ENCODE results near the gene ADCY3. TPM values are rescaled to one million over a fixed set of nuclear protein-coding genes. Genes with fewer than 3 reads are reported as not detected.

The ADCY3 gene
- total and polyA plus RNA-seq, 2 of the 13 experiments (the other 11 are each of a cell fraction or from before 2014, with no cell fraction given): 0.11 to 0.61 TPM

GRCh38 chr2:24957221-24957620 lies 37.2 kb upstream of the ADCY3 start:
- POLR2A ChIA-PET: interaction anchor here (1.3 kb wide), 1 partner anchor 20 kb away, joined by 3 read pairs; no protein-coding TSS in a partner anchor
- Histone ChIP-seq H3K79me2 (ENCODE audit: insufficient read depth, low read length) (no peaks in the 10 kb centered on the region), H3K36me3 (replicated peaks in 1 of 2; ENCODE audit: control insufficient read depth in 1 of 2, insufficient read depth in 2 of 2, low read length in 2 of 2) (peaks cover 11 to 67% of the 10 kb centered on the region in 2 experiments), H2AFZ (ENCODE audit: low read length) (no peak overlapping the region), H3K9ac (ENCODE audit: insufficient read depth, low read depth, low read length) (no peak overlapping the region), H3K27me3 (ENCODE audit: control insufficient read depth in 1 of 2, insufficient read depth in 2 of 2, low read length in 2 of 2) (no peaks in the 10 kb centered on the region), H3K9me3 (ENCODE audit: low read length) (peaks cover 9% of the 10 kb centered on the region; the same call in 1 of the 2 replicates), H3K4me2 (ENCODE audit: low read depth, low read length) (no peak overlapping the region), H3K27ac (ENCODE audit: extremely low read length, insufficient read depth, low read length) (no peak overlapping the region), H4K20me1 (ENCODE audit: insufficient read depth, low read length) (no peaks in the 10 kb centered on the region), H3K4me1 (ENCODE audit: insufficient read depth, low read length) (no peaks in the 10 kb centered on the region), H3K4me3 (replicated peaks in 1 of 3; ENCODE audit: insufficient read depth in 1 of 3, low read depth in 2 of 3, low read length in 3 of 3) (no peak overlapping the region)
- ATAC-seq: no peak
- no TSS peak for BruUV-seq (replicated peaks)
- FAIRE-seq: no peak
- in situ Hi-C loops (cut with HindIII; ENCODE audit: extremely low pct_ligation_motif_present, low pct_unique_long_range_greater_than_20kb) (no loop called here), intact Hi-C loops (cut with micrococcal nuclease; ENCODE audit: unreplicated experiment) (no loop called here)
- WGBS (ENCODE audit: low lambda C conversion rate): 100% methylated on average over 1 of the region's 1 CpG
- DNase-seq (ENCODE audit: low spot score): no peak
- CTCF ChIA-PET (ENCODE audit: low intra/inter-chr PET ratio, low total read pairs): no interaction called here
- TF ChIP-seq ZFP62 (CRISPR knock-in tag; IDR thresholded peaks at IDR 0.05): no peak
- no peak for TF ChIP-seq DR1 (CRISPR knock-in tag; IDR thresholded peaks at IDR 0.05)
- no peak for TF ChIP-seq BATF2 (CRISPR knock-in tag; IDR thresholded peaks at IDR 0.05)
- no peak for TF ChIP-seq ZNF274 (CRISPR knock-in tag; IDR thresholded peaks at IDR 0.05)
- no peak for TF ChIP-seq PHB2 (IDR thresholded peaks at IDR 0.05; ENCODE audit: partially characterized antibody)
- no peak for TF ChIP-seq ZFX (CRISPR knock-in tag; IDR thresholded peaks at IDR 0.05; ENCODE audit: low read depth)
- no peak for TF ChIP-seq PRPF4 (IDR thresholded peaks at IDR 0.05; ENCODE audit: low read depth, low read length, poor library complexity, severe bottlenecking)
- no peak for TF ChIP-seq DMTF1 (CRISPR knock-in tag; IDR thresholded peaks at IDR 0.05)
- TF ChIP-seq GLMP (CRISPR knock-in tag; IDR thresholded peaks at IDR 0.05; ENCODE audit: borderline replicate concordance): no peak
- no peak for TF ChIP-seq HES4 (CRISPR knock-in tag; IDR thresholded peaks at IDR 0.05; ENCODE audit: borderline replicate concordance)
- no peak for TF ChIP-seq FOXC1 (CRISPR knock-in tag; IDR thresholded peaks at IDR 0.05; ENCODE audit: borderline replicate concordance)
- no peak for TF ChIP-seq JUND (CRISPR knock-in tag; IDR thresholded peaks at IDR 0.05)
- no peak for TF ChIP-seq MEF2D (CRISPR knock-in tag; IDR thresholded peaks at IDR 0.05)
- no peak for TF ChIP-seq ZEB1 (IDR thresholded peaks at IDR 0.05; ENCODE audit: insufficient replicate concordance, low read depth)
- no peak for TF ChIP-seq SP1 (IDR thresholded peaks at IDR 0.05)
- TF ChIP-seq SP1 (CRISPR knock-in tag; IDR thresholded peaks at IDR 0.05): no peak
- TF ChIP-seq ZNF768 (CRISPR knock-in tag; IDR thresholded peaks at IDR 0.05): no peak
- TF ChIP-seq ZMAT5 (CRISPR knock-in tag; IDR thresholded peaks at IDR 0.05; ENCODE audit: borderline replicate concordance, low read depth): no peak
- no peak for TF ChIP-seq SMAD1 (CRISPR knock-in tag; IDR thresholded peaks at IDR 0.05; ENCODE audit: borderline replicate concordance, low read depth)

Measured in HepG2 (cell line).